ENCODE data around the gene DGKH. TPM values are rescaled to one million over a fixed set of nuclear protein-coding genes. Genes with fewer than 3 reads are reported as not detected.

The DGKH gene
- total RNA-seq, 2 experiments from 2014 or later = 17.3 to 18.2 TPM

DNA sequence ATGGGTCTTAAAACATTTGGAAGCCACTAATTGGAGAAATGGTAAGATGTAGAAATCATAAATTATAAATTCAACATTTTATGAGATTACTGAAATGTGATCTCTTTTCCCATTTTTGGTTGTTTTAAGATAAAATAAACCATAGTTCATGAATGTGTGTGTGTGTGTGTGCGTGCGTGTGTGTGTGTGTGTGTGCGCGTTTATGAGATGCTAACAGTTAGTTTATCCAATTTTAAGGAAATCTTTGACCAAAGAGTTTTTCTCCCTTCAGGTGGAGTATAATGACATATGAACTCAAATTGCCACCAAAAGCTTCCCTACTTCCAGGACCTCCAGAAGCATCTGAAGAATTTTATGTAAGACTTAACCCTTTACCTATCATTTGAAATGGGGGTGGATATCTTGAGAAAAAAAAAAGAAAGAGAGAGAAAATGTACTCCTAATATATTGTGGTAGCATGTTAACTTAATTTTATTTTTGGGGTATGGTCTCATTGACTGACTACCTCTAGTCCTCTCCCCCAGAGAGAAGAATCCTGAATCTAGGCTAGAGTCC, 125.4 kb downstream of the DGKH start:
- ChIA-PET POLR2A (no interaction called here), CTCF (no interaction called here)
- Mint-ChIP-seq H3K36me3 (ENCODE audit: low read depth) (peaks cover 33% of the 10 kb centered on the region), H3K4me3 (no peak overlapping the region), H3K27ac (no peak overlapping the region), H3K9me3 (no peaks in the 10 kb centered on the region), H3K27me3 (no peaks in the 10 kb centered on the region), H3K4me1 (peaks cover 7% of the 10 kb centered on the region)
- DNase-seq = no peak

DNA sequence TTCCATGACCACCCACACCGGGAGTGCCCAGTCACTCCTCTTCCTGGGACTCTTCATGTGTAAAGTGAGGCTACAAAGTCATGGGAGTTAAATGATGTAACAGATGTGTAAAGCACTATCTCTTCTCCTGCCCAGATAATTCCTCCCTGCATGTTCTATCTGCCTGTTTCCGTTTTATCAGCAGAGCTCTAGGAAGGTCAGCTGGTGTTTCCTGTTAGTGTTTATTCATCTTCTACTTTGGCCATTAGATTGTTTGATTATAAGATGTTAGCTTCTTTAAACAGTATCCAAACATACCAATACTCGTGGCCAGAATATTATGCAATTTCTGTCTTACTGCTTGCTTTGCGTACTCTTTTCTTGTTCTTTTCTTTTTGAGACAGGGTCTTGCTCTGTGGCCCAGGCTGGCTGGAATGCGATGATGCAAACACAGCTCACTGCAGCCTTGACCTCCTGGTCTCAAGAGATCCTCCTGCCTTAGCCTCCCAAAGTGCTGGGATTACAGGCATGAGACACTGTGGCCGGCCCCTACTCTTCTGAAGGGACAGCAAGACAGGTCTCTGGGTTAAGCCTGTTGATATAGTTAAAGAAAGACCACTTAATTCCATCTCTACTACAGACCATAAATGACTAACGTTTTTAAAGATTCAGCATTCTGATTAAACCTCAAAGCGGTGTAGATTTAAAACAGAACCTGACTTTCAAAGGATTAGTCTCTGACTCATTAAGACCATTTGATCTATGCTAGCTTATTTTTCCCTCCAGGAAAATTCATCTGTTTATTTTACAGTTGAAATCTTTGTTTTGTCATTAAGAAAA, 126.1 kb downstream of the DGKH start:
- POLR2A ChIA-PET = no interaction called here
- CTCF ChIA-PET = no interaction called here
- DNase-seq = no peak
- peaks cover 7% of the 10 kb centered on the region for H3K4me1 Mint-ChIP-seq
- no peak overlapping the region for H3K4me3 Mint-ChIP-seq
- H3K27me3 Mint-ChIP-seq = no peaks in the 10 kb centered on the region
- peaks cover 30% of the 10 kb centered on the region for H3K36me3 Mint-ChIP-seq (ENCODE audit: low read depth)
- H3K9me3 Mint-ChIP-seq = no peaks in the 10 kb centered on the region
- no peak overlapping the region for H3K27ac Mint-ChIP-seq

DNA sequence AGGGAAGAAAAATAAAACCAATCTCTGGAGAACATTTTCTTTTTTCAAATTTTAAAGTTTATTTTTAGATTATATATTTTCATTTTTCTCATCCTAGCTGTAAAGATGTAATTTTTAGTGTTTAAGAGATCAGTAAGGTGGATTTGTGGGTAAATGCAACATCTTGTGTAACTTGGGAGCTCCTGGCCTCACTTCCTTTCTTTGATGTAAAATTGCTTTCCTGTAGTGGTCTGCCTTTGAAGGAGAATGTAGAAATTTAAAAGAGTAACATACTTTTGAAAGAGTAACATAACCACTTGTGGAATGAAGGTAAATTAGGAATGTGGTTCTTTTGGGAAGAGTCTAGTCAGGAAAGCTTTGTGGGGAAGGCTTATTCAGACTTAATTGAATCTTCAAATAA, 127.8 kb downstream of the DGKH start:
- Mint-ChIP-seq H3K27me3 (no peaks in the 10 kb centered on the region), H3K4me3 (no peak overlapping the region), H3K36me3 (ENCODE audit: low read depth) (peaks cover 34% of the 10 kb centered on the region), H3K9me3 (no peaks in the 10 kb centered on the region), H3K4me1 (peaks cover 8% of the 10 kb centered on the region), H3K27ac (no peak overlapping the region)
- no peak for DNase-seq
- POLR2A ChIA-PET = no interaction called here
- CTCF ChIA-PET = no interaction called here

- ChIA-PET POLR2A (no interaction called here), CTCF (no interaction called here)
- Mint-ChIP-seq H3K4me3 (no peak overlapping the region), H3K4me1 (peaks cover 13% of the 10 kb centered on the region), H3K9me3 (no peaks in the 10 kb centered on the region), H3K27me3 (no peaks in the 10 kb centered on the region), H3K36me3 (ENCODE audit: low read depth) (peaks cover 38% of the 10 kb centered on the region), H3K27ac (no peak overlapping the region)
- DNase-seq = no peak
Measured at GRCh38 chr13:42177189-42177588, 128.7 kb downstream of the DGKH start.

DNA sequence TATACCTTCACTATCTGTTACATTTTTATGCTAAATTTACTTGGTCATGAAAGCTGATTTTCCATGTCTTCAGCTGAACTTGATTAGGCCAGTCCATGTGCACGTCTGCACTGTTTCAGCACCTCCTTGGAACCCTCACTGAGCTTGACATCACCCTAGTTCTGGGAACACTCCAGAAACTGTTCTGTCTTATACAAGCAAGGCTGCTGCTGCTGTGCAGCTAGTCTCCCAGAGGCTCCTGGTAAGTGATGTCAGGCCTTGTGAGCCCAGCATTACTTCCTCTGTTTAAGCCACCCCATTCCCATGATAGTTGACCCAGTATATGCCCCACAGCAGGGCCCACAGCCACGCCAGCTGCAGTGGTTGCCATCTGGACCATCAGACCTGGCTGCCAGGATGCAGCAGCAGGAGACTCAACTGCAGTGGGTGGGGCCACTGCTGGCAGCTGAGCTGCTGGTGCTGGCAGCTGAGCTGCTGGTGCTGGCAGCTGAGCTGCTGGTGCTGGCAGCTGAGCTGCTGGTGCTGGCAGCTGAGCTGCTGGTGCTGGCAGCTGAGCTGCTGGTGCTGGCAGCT, 133.0 kb downstream of the DGKH start:
- ChIA-PET CTCF (no interaction called here), POLR2A (no interaction called here)
- Mint-ChIP-seq H3K27ac (peak overlapping the region; percentile 71), H3K36me3 (ENCODE audit: low read depth) (peaks cover 26% of the 10 kb centered on the region), H3K27me3 (no peaks in the 10 kb centered on the region), H3K4me1 (peaks cover 9% of the 10 kb centered on the region), H3K4me3 (no peak overlapping the region), H3K9me3 (no peaks in the 10 kb centered on the region)
- no peak for DNase-seq

DNA sequence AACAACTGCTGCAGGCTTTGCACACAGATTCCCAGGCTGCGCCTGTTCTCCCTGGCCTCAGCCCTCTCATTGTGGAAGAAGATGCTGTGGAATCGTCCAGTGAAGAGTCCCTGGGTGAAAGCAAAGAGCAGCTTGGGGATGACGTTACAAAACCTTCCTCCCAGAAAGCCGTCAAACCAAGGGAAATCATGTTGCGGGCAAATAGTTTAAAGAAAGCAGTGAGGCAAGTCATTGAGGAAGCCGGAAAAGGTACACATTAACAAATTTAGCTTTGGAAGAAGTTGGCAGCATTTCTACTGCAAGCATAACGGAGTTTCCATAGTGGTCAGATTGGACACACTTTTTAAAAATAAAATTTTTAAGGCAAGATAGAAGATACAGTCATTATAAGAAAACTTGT, 140.6 kb downstream of the DGKH start:
- ChIA-PET POLR2A (no interaction called here), CTCF (no interaction called here)
- Mint-ChIP-seq H3K4me3 (no peak overlapping the region), H3K36me3 (ENCODE audit: low read depth) (peaks cover 29% of the 10 kb centered on the region), H3K4me1 (no peaks in the 10 kb centered on the region), H3K27me3 (no peaks in the 10 kb centered on the region), H3K27ac (no peak overlapping the region), H3K9me3 (no peaks in the 10 kb centered on the region)
- no peak for DNase-seq

DNA sequence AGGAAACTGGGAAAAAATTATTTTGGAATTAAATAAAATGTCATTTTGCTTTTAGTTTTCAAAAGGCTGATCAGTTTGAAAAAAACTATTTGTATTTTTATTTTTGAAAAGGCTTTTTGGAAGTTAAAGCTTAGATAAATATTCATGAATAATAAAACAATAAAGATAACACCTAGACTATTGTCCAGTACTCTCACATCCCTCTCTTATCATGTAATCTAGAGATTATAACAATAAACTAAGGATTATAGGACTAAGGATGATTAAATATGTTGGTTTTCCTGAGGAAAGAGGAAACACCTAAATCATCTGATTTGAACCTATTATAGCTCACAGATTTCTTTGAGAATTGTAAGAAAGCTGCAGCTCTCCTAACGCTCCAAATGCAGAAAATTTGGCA, 142.1 kb downstream of the DGKH start:
- peaks cover 37% of the 10 kb centered on the region for H3K36me3 Mint-ChIP-seq (ENCODE audit: low read depth)
- no peak overlapping the region for H3K27ac Mint-ChIP-seq
- no peak overlapping the region for H3K4me3 Mint-ChIP-seq
- DNase-seq = no peak
- H3K4me1 Mint-ChIP-seq = no peaks in the 10 kb centered on the region
- no peaks in the 10 kb centered on the region for H3K27me3 Mint-ChIP-seq
- CTCF ChIA-PET = no interaction called here
- no peaks in the 10 kb centered on the region for H3K9me3 Mint-ChIP-seq
- POLR2A ChIA-PET = no interaction called here

DNA sequence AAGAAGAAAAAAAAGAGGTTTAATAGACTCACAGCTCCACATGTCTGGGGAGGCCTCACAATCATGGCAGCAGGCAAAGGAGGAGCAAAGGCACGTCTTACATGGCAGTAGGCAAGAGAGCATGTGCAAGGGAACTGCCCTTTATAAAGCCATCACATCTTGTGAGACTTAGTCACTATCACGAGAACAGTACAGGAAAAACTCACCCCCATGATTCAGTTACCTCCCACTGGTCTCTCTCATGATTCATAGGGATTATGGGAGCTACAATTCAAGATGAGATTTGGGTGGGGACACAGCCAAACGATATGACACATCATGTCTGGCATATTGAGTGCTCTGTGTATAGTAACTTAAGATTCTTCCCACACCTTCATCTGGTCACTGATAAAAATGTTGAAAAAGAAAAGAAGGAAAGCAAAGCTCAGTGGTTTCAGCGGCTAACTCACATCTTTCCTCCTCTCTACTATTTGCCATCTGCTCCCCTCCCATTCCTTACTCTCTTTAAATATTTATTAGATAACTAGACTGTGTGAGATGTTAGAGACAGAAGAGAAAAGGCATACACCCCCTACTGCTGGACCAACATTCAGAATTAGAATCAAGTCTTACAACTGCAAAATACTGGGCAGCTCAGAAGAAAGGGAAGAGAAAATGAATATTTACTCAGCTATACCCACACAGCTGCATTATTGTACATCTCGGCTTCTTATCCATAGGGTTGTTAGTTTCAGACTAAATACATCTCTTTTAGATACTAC, 163.4 kb downstream of the DGKH start:
- CTCF ChIA-PET = interaction anchor here (1.1 to 1.5 kb wide), 2 partner anchors 17 to 22 kb away, joined by 3 read pairs; no protein-coding TSS in a partner anchor
- no peak overlapping the region for H3K4me3 Mint-ChIP-seq
- H3K27me3 Mint-ChIP-seq = no peaks in the 10 kb centered on the region

GRCh38 chr13:42214446-42214845, 166.0 kb downstream of the DGKH start:
- no peaks in the 10 kb centered on the region for H3K4me1 Mint-ChIP-seq
- POLR2A ChIA-PET = no interaction called here
- H3K36me3 Mint-ChIP-seq (ENCODE audit: low read depth) = peaks cover 25% of the 10 kb centered on the region
- H3K9me3 Mint-ChIP-seq = no peaks in the 10 kb centered on the region
- no peak for DNase-seq
- H3K27ac Mint-ChIP-seq = no peak overlapping the region
- no peaks in the 10 kb centered on the region for H3K27me3 Mint-ChIP-seq
- CTCF ChIA-PET = no interaction called here
- no peak overlapping the region for H3K4me3 Mint-ChIP-seq

More for the DNA sequence above, 163.4 kb downstream of the DGKH start:
- no peaks in the 10 kb centered on the region for H3K9me3 Mint-ChIP-seq
- peaks cover 28% of the 10 kb centered on the region for H3K36me3 Mint-ChIP-seq (ENCODE audit: low read depth)
- no peak for DNase-seq
- no peak overlapping the region for H3K27ac Mint-ChIP-seq
- H3K4me1 Mint-ChIP-seq = no peaks in the 10 kb centered on the region
- POLR2A ChIA-PET = interaction anchor here (0.6 kb wide), 1 partner anchor 131 kb away, joined by 4 read pairs; no protein-coding TSS in a partner anchor

- Mint-ChIP-seq H3K4me3 (no peak overlapping the region), H3K4me1 (no peaks in the 10 kb centered on the region), H3K36me3 (ENCODE audit: low read depth) (peaks cover 21% of the 10 kb centered on the region), H3K27me3 (no peaks in the 10 kb centered on the region), H3K9me3 (no peaks in the 10 kb centered on the region), H3K27ac (no peak overlapping the region)
- DNase-seq = peak; percentile 40
- CTCF ChIA-PET = no interaction called here
- POLR2A ChIA-PET = no interaction called here
Measured at GRCh38 chr13:42215578-42216421, 167.4 kb downstream of the DGKH start.

DNA sequence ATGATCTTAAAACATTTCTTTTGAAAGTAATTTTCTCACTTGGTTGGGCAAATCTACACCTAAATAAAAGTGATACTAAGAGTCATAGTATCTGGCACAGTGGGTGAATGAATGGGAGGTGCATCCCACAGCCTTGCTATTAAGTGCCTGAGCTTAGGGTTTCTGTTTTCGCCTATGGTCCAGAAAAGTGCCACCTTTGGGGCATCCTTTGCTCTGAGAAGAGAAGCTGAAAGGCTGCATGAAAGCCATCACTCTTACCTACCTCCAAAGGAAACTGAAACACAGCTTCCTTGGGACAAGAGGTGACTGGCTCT, 167.9 kb downstream of the DGKH start:
- Mint-ChIP-seq H3K4me3 (no peak overlapping the region), H3K4me1 (no peaks in the 10 kb centered on the region), H3K9me3 (no peaks in the 10 kb centered on the region), H3K36me3 (ENCODE audit: low read depth) (peaks cover 20% of the 10 kb centered on the region), H3K27ac (no peak overlapping the region), H3K27me3 (no peaks in the 10 kb centered on the region)
- ChIA-PET POLR2A (no interaction called here), CTCF (no interaction called here)
- DNase-seq = no peak

DNA sequence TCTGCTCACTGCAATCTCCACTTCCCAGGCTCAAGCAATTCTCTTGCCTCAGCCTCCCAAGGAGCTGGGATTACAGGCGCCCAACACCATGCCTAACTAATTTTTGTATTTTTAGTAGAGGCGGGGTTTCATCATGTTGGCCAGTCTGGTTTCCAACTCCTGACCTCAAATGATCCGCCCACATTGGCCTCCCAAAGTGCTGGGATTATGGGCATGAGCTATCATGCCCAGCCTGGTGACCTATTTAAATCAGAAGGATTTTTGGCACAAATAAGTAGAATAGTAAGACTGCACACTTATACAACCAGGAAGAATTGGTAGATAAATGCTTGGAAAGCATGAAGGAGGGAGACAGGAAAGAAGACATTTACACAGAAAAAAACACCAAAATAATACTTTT, 170.1 kb downstream of the DGKH start:
- ChIA-PET POLR2A (no interaction called here), CTCF (no interaction called here)
- H3K4me3 Mint-ChIP-seq = no peak overlapping the region
- no peaks in the 10 kb centered on the region for H3K9me3 Mint-ChIP-seq
- H3K4me1 Mint-ChIP-seq = no peaks in the 10 kb centered on the region
- DNase-seq = no peak
- peaks cover 19% of the 10 kb centered on the region for H3K36me3 Mint-ChIP-seq (ENCODE audit: low read depth)
- no peak overlapping the region for H3K27ac Mint-ChIP-seq
- no peaks in the 10 kb centered on the region for H3K27me3 Mint-ChIP-seq

DNA sequence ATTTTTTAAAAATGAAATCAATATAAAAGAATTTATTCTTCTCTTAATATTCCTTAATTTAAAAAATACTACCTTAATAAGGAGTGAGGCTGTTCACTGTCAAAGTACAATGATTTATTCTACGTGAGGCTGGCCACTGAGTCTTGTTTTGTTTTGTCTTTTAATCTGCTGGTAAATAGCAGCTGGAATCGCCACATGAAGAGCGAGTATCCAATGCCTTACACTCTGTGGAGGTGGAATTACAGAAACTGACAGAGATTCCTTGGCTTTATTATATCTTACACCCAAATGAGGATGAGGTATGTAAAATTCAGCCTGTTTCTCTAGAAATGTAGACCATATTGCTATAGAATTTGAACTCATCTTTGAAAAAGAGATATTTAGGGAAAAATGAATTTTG, 170.6 kb downstream of the DGKH start:
- Mint-ChIP-seq H3K4me1 (no peaks in the 10 kb centered on the region), H3K9me3 (no peaks in the 10 kb centered on the region), H3K36me3 (ENCODE audit: low read depth) (peaks cover 19% of the 10 kb centered on the region), H3K4me3 (no peak overlapping the region), H3K27ac (no peak overlapping the region), H3K27me3 (no peaks in the 10 kb centered on the region)
- POLR2A ChIA-PET = interaction anchor here (0.5 kb wide), 1 partner anchor 53 kb away, joined by 3 read pairs; the partner anchor contains the start of gene AKAP11
- CTCF ChIA-PET = no interaction called here
- no peak for DNase-seq

All from activated CD4-positive, alpha-beta T cell treated with anti-CD3 and anti-CD28 coated beads, Interleukin-2, amount 10 ng/mL, durations not matched to agents 7 days and 5 days (primary cell).